NK-92 (cell line): ENCODE results near the gene CBLB.

Experiments
- DNase-seq: peaks from one replicate; lab custom pipeline; 2025; ENCODE audit not compliant: unreplicated experiment; lab: John Stamatoyannopoulos, UW

The CBLB gene

GRCh38 chr3:105647047-105647446 is 221.8 kb downstream of the CBLB start:
- DNase-seq = no peak

DNA sequence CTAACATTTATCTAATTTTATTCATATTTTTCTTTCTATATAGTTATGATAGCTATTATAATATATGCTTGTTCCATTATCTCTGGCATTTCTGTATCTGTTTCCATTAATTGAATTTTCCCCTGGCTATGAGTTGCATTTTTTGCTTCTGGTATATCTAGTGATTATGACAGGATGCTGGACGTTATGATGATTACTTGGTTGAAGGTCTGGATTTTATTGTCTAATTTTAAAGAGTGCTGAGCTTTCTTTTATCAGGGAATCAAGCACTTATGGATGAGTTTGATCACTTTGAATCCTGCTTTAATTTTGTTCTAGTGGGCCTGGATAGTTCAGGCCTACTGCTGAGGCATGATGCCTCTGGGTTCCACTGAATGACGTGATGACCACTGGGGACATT is 229.7 kb downstream of the CBLB start:
- DNase-seq = no peak

DNA sequence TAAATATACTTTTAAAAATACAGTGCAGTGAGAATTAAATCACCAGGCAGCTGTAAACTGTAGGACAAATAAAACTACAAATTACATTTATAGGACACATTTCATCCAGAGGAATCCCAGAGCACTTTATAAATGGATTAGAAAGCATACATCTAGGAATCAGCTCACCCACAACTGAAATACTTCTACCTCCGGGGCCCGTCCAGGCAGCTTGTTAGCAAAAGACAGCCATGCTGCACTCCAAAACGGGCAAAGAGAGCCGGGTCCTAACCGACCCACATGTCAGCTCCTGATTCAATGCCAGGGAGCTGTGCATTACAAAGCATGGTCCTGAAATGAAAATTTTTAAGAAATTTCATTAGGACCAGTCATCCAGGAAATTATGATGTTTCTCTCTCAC is 234.1 kb downstream of the CBLB start:
- DNase-seq = no peak

DNA sequence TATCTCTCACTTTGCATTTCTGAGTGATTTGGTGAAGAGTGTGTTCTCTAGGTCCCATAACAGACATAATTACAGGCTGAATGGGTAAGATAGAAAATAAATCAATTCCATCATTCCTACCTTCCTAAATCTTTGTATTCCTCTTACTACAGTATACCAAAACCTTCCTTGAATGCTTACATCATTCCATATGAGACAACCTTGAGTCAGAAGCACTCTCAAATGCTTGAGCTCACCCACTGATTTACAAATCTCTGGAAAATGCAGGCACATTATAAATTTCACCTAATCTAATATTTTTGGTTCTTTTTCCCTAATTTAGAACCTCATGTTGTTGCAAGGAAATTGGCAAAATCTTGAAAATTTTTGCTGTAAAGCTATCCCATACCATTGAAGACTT is 239.1 kb downstream of the CBLB start:
- no peak for DNase-seq

GRCh38 chr3:105626739-105627138 is 242.1 kb downstream of the CBLB start:
- DNase-seq = no peak

DNA sequence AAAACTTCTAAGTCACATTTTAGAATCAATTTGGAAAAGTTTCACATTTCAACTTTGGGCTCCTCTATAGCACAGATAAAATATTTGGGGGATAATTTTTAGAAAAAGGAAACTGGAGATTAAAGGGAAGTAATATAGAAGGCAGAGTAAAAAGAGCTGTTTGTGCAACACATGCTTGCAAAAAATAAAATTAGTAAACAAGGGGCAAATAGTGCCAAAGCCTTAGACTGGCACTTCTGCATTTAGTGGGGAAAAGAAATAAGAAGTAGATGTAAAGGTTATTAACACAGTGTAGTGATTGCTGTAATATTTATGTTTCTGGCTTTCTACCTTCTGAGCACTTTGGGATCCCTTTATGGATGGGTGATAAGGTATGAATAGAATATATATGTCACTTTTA is 246.6 kb downstream of the CBLB start:
- DNase-seq = no peak

DNA sequence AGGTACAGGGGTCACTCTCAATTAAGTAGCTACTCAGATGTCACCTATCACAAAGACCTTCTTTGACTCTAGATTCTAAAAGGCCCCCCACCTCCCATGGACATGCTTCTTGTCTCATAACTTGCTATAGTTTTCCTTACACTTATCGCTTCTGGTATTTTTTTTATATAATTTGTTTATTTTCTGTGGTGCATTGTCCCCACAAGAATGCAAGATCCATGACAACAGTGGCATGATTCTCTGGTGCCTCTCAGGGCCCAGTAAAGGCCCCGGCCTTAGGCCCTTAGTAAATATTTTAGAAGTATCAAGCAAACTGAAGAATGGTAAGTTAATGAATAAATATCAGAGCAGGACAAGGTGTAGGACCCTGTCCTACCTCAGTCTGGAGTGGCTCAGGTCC is 248.6 kb downstream of the CBLB start:
- no peak for DNase-seq

DNA sequence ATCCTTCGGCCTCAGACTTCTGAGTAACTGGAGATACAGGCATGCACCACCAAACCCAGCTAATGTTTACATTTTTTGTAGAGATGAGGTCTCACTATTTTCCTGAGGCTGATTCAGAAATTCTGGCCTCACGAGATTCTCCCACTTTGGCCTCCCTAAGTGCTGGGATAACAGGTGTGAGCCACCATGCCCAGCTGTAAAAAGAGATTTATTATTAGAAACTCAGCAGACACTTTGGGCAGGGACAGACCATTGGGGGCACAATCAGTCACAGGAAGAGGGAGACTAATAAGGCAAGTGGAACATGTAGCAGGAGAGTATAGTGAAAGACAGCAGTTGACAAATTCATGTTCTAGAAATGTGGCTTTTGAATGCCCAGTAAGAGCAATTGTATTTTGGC is 249.2 kb downstream of the CBLB start:
- no peak for DNase-seq

DNA sequence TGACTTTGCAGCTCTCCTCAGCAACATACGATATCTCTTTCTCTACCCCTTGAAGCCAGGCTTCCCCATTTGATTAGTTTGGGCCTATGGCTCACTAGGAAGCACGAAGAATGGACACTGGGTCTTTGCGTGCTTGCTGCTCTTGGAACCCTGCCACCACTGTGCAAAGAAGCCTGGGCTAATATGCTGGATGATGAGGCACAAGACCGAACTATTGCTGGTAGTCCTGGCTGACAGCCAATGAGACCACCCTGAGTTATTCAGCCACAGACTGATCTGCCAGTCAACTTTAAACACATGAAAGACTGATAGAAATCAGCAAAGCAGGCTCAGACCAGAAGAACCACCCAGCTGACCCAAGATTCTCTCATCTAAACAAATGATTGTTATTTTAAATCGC is 250.3 kb downstream of the CBLB start:
- DNase-seq = no peak

- DNase-seq = no peak
These were observed 252.3 kb downstream of the CBLB start for GRCh38 chr3:105616374-105617121.

GRCh38 chr3:105615814-105616213 is 253.0 kb downstream of the CBLB start:
- DNase-seq = no peak

DNA sequence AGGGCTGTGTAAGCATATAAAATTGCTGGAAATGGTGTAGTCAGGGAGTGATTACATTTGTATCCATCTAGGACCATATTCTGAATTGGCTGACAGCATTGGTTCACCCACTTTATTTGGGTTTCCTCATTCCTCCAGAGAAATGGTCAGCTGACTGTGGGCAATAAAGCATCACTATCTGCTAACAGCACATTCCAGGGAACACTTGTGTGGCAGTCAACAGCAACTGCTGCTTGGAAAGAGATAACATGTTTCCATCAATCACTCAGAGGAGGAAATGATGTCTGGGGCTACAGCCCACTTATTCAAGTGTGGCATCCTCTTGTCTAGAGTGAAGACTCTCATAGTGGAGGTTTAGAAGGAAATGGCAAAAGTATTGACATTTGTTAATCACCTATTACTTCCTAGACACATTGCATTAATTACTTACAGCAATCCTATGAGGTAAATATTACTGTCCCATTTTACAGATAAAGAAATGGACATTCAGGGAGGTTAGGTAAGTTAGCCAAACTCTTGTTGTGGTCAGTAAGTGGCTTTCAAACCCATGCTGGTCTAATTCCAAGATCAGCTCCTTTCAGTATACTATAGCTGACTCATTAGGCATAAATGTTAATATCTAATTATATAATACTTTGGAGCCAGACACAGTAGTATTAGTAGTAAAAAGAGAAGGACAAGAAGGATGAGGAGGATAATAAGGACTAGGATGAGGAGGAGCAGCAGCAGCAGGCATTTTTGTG is 254.4 kb downstream of the CBLB start:
- no peak for DNase-seq

DNA sequence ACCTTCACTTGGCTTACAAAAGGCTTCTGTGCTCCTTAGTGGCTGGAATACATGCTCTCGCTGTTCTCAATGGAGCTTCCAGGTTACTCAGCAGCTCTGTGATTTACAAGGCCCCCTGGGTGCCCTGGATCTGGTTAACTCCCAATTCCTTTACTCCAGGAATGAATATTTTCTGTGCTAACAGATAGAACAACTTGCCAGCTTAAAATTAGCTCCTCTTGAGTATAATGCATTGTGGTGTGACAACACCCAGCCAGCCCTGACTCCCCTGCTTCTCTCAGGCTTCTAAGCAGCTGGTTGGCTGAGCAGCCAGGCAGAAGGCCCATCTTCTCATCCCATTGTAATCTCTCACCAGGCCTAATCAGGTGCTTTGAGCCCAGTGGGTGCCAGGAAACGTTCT is 255.7 kb downstream of the CBLB start:
- no peak for DNase-seq

- DNase-seq = no peak
These were observed 257.3 kb downstream of the CBLB start for GRCh38 chr3:105611304-105612192.

- no peak for DNase-seq
These were observed 258.3 kb downstream of the CBLB start for GRCh38 chr3:105610473-105610872.

DNA sequence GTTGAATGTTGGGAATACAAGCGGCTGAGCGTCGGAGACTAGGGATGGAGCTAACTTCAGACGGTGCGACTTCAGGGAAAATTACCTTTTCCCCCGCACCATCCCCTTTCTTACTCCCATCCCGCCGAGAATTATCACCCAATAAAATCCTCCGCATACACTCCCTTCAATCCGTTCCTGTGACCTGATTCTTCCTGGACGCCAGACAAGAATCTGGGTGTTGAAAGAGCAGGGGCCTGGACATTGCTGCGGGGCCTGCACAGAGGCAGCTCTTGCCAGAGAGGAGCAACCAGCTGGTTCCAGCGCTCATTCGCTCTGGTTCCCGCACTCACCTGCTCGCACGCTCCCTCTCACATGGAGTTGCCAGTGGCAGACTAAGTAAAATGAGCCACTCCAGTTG is 260.2 kb downstream of the CBLB start:
- no peak for DNase-seq

- DNase-seq = no peak
These were observed 262.8 kb downstream of the CBLB start for GRCh38 chr3:105606016-105606415.
